ENCODE results near the gene MTX1. TPM values are rescaled to one million over a fixed set of nuclear protein-coding genes. Genes with fewer than 3 reads are reported as not detected.

Gene MTX1
- total and polyA plus RNA-seq, 9 of the 15 experiments (the other 6 are each of a cell fraction or from before 2014, with no cell fraction given): 29.1 to 98.4 (median 66.9) TPM

- TF ChIP-seq ZNF609 (CRISPR knock-in tag; IDR thresholded peaks at IDR 0.05; ENCODE audit: borderline replicate concordance): no peak
- TF ChIP-seq ZNF12 (CRISPR knock-in tag; IDR thresholded peaks at IDR 0.05): no peak
- TF ChIP-seq POLR2H (tag; IDR thresholded peaks at IDR 0.05; ENCODE audit: low read depth): peak; percentile 92
- TF ChIP-seq RCOR1 (IDR thresholded peaks at IDR 0.05; ENCODE audit: borderline replicate concordance in 1 of 2, low read depth in 2 of 2, low read length in 2 of 2): 0 out of 4 replicates have a peak, but pooled peaks of 1 of the 2 experiments have one; percentile 15
- no peak for TF ChIP-seq ZNF764 (CRISPR knock-in tag; IDR thresholded peaks at IDR 0.05; ENCODE audit: low read depth)
- no peak for TF ChIP-seq HIVEP1 (CRISPR knock-in tag; IDR thresholded peaks at IDR 0.05)
- no peak for TF ChIP-seq ZNF165 (CRISPR knock-in tag; IDR thresholded peaks at IDR 0.05; ENCODE audit: borderline replicate concordance)
- TF ChIP-seq PHF20 (IDR thresholded peaks at IDR 0.05; ENCODE audit: partially characterized antibody): no peak
- no peak for TF ChIP-seq ZBED1 (IDR thresholded peaks at IDR 0.05)
- TF ChIP-seq CBX2 (IDR thresholded peaks at IDR 0.05; ENCODE audit: insufficient read depth, low read length, poor library complexity, severe bottlenecking): no peak
- TF ChIP-seq ZNF507 (tag; conservative IDR thresholded peaks at IDR 0.05): no peak
- no peak for TF ChIP-seq NCOA1 (IDR thresholded peaks at IDR 0.05; ENCODE audit: low read depth)
- no peak for TF ChIP-seq TBL1XR1 (IDR thresholded peaks at IDR 0.05; ENCODE audit: low read length in 2 of 2)
- peak; percentile 98 for TF ChIP-seq E2F8 (IDR thresholded peaks at IDR 0.05; ENCODE audit: low read depth, partially characterized antibody)
- 0 out of 4 replicates have a peak, but pooled peaks of 1 of the 2 experiments have one; percentile 43 for TF ChIP-seq SIN3A (IDR thresholded peaks at IDR 0.05; ENCODE audit: borderline replicate concordance in 2 of 2, control insufficient read depth in 1 of 2, low read depth in 2 of 2, low read length in 2 of 2)
- no peak for TF ChIP-seq CAMTA2 (CRISPR knock-in tag; conservative IDR thresholded peaks at IDR 0.05)
- 0 out of 2 replicates have a peak, but pooled peaks have one; percentile 33 for TF ChIP-seq ZNF436 (CRISPR knock-in tag; IDR thresholded peaks at IDR 0.05)
These were observed 19.0 kb downstream of the MTX1 start (continued) for GRCh38 chr1:155227261-155228095.

Measured in K562 (cell line).